ENCODE measurements around the gene HBEGF.

DNA sequence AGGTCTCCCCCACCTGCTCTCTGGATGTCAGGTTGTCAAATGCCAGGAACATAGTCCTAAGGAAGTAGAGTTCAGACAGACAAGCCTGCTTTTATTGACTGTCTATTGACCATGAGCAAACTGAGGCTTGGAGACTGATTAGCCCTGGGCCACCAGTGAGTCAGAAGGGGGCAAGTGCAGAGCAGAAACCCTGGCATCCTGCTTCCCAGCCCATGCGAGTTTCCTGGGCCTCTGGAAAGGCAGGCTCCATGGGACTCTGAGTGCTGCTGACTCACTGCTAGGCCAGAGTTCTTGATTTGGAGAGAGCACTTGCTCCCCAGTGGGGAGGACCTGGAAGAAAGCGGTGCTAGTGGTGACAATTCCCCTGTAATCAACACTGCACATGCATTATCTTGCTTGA lies 2.8 kb upstream of the HBEGF start:
- TF ChIP-seq POLR2A (IDR thresholded peaks at IDR 0.05) = no peak
- TF ChIP-seq, protein P1, sequence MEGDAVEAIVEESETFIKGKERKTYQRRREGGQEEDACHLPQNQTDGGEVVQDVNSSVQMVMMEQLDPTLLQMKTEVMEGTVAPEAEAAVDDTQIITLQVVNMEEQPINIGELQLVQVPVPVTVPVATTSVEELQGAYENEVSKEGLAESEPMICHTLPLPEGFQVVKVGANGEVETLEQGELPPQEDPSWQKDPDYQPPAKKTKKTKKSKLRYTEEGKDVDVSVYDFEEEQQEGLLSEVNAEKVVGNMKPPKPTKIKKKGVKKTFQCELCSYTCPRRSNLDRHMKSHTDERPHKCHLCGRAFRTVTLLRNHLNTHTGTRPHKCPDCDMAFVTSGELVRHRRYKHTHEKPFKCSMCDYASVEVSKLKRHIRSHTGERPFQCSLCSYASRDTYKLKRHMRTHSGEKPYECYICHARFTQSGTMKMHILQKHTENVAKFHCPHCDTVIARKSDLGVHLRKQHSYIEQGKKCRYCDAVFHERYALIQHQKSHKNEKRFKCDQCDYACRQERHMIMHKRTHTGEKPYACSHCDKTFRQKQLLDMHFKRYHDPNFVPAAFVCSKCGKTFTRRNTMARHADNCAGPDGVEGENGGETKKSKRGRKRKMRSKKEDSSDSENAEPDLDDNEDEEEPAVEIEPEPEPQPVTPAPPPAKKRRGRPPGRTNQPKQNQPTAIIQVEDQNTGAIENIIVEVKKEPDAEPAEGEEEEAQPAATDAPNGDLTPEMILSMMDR (IDR thresholded peaks at IDR 0.05) = no peak

Data from tibial nerve (tissue), 3 donors.